ENCODE measurements around the gene HMBS. TPM values are rescaled to one million over a fixed set of nuclear protein-coding genes. Genes with fewer than 3 reads are reported as not detected.

The HMBS gene
- total RNA-seq, 4 donors from 2014 or later: 6.2 to 27.5 (median 10.0) TPM

DNA sequence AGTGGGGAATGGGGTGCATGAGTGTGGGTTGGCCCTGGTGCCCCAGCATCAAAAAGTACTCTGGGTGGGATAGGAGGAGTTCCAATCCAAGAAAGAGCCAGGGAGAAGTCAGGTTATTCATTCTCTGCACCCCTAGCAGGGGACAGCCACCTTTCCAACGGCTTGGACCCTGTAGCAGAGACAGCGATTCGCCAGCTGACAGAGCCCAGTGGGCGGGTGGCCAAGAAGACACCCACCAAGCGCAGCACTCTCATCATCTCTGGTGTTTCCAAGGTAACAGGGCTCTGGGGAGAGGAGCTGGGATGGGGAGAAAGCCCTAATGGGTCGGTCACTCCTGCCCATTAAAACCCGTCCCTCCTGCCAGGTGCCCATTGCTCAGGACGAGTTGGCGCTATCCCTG lies 29.0 kb downstream of the HMBS start:
- TF ChIP-seq, protein P1, sequence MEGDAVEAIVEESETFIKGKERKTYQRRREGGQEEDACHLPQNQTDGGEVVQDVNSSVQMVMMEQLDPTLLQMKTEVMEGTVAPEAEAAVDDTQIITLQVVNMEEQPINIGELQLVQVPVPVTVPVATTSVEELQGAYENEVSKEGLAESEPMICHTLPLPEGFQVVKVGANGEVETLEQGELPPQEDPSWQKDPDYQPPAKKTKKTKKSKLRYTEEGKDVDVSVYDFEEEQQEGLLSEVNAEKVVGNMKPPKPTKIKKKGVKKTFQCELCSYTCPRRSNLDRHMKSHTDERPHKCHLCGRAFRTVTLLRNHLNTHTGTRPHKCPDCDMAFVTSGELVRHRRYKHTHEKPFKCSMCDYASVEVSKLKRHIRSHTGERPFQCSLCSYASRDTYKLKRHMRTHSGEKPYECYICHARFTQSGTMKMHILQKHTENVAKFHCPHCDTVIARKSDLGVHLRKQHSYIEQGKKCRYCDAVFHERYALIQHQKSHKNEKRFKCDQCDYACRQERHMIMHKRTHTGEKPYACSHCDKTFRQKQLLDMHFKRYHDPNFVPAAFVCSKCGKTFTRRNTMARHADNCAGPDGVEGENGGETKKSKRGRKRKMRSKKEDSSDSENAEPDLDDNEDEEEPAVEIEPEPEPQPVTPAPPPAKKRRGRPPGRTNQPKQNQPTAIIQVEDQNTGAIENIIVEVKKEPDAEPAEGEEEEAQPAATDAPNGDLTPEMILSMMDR (IDR thresholded peaks at IDR 0.05; ENCODE audit: low read depth): no peak

DNA sequence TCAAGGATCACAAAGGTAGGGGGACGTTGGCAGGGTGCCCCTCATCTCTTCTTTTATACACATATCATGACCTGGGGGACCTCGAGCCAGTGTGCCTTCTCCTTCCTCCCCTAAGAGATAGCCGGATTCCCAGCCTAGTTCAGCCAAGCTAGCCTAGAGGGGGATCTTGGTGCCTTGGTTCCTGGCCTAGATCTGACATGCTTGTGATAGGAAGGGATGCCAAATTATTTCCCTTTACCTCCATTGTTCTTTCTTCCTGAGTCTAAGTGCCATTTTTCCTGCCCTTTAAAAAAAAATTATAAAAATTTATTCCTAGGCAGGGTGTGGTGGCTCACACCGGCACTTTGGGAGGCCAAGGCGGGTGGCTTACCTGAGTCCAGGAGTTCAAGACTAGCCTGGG lies 29.7 kb downstream of the HMBS start:
- TF ChIP-seq, protein P1 (IDR thresholded peaks at IDR 0.05; ENCODE audit: low read depth): no peak

DNA sequence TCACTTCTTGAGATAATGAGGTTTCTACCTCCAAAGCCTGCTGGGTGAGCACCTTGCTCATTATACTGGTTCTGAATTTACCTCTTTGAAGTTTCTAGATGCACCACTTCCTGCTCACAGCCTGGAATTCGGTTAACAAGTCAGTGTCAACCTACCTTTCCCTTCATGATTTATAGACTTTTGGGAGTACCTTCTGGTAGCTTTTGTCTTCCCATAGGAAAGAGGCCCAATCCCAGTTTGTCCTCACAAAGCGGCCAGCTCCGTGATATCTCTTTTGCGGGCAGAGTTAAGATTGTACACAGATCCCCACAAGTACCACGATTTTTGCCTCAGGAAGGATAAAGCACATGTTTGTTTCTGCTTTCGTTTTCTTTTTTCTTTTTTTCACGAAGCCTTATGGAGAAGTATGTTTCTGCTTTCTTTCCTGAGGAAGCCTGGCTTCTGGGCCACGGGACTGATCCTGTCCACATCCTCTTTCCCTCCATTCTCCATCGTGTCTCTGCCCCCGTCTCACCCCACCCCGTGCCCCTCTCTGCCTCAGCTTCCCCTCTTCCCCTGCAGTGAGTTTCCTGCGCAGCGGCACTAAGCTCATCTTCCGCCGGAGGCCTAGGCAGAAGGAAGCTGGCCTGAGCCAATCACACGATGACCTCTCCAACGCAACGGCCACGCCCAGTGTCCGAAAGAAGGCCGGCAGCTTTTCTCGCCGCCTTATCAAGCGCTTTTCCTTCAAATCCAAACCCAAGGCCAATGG lies 31.0 kb downstream of the HMBS start:
- TF ChIP-seq, protein P1 (IDR thresholded peaks at IDR 0.05; ENCODE audit: low read depth): no peak

DNA sequence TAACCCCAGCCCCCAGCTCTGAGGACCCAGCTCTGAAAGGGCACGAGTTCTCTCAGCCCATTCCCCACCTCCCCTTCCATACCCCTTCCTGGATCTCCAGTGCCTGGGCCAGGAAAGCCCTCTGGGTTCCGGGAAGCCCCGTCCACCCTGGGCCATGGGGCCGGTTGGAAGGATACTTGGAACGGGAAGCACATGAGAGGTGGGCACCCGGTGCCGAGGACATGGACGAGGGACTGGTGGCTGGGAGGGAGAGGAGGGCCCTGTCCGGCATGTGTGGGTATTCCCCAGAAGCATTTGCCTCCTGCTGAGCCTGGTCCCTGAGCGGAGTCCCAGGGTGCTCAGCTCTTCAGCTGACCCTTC lies 31.5 kb downstream of the HMBS start:
- TF ChIP-seq, protein P1 (IDR thresholded peaks at IDR 0.05; ENCODE audit: low read depth): no peak

DNA sequence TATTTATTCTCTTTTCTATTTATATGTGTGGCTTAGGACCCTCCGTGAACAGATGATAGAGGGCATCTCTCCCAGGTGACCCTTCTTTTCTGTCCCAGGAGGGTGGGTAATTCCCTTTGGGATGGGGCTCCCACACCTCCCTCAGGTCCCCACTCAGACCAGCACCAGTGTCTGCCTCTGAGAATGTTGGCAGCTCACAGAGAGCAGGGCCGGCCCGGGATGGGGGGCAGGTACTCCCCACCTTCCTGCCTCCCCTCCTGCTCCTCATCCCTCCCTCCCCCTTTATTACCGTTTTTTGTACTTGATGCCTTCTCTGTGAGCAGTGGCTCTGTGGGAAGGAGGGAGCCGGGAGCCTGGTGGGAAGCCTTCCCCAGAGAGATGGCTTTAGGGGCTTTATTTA lies 31.9 kb downstream of the HMBS start:
- TF ChIP-seq, protein P1 (IDR thresholded peaks at IDR 0.05; ENCODE audit: low read depth): no peak

DNA sequence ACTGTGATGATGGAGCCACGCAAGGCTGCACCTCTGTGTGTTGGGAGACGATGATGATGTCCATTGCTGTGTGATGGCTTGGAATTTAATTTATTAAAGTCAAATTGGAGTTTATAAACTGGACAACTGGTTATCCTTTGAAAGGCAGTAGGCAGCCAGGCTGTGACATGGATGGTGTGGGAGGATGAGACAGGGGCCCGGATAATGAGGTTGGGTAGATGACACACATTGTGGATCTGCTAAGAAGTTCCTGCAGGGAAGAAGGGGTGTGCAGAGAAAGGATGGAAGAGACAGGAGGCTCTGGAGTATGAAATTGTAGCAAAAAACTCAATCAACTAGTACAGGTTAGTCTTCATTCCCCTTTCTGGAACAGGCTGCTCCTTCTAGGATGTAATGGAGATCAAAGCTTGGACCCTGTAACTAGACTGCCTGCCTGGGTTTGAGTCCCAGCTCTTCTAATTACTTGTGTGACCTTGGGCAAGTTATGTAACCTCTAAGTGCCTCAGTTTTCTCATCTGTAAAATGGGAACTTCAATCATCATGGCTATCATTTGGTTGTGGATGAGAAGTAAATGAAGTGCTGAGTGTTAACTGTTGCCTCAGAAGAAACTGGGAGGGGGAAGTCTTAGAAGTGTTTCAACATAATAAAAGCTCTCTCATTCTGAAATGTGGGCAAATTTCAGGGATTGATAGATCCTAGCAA lies 32.5 kb downstream of the HMBS start:
- TF ChIP-seq, protein P1 (IDR thresholded peaks at IDR 0.05; ENCODE audit: low read depth): no peak

DNA sequence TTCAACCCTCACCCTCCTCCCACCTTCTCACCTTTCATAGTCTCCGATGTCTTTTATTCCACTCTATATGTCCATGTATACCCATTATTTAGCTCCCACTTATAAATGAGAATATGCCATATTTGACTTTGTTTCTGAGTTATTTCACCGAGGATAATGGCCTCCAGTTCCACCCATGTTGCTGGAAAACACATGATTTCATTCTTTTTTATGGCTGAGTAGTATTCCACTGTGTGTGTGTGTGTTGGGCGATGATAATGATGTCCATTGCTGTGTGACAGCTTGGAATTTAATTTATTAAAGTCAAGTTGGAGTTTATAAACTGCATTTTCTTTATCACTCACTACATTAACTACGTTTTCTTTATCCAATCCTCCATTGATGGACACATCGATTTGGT lies 33.5 kb downstream of the HMBS start:
- TF ChIP-seq, protein P1 (IDR thresholded peaks at IDR 0.05; ENCODE audit: low read depth): no peak

Measured in subcutaneous adipose tissue (tissue), 4 donors.